Measurements from ENCODE around the gene HDHD5. TPM values are rescaled to one million over a fixed set of nuclear protein-coding genes. Genes with fewer than 3 reads are reported as not detected.

Gene HDHD5
- total RNA-seq, 2 experiments from 2014 or later, result 68.1 to 71.4 TPM

- Mint-ChIP-seq H3K9me3 (no peaks in the 10 kb centered on the region), H3K36me3 (ENCODE audit: low read depth) (peaks cover 5% of the 10 kb centered on the region), H3K4me1 (ENCODE audit: low read depth) (peaks cover 6% of the 10 kb centered on the region), H3K27me3 (no peaks in the 10 kb centered on the region), H3K27ac (no peak overlapping the region), H3K4me3 (no peak overlapping the region)
- intact Hi-C loops (cut with micrococcal nuclease), result no loop called here
- POLR2A ChIA-PET, result interaction anchor here (1.1 kb wide), 1 partner anchor 88 kb away, joined by 3 read pairs; no protein-coding TSS in a partner anchor
- CTCF ChIA-PET, result interaction anchor here (1.4 to 9.4 kb wide), 3 partner anchors 9 to 90 kb away, joined by 4 to 114 read pairs (median 5); no protein-coding TSS in a partner anchor
- DNase-seq (no peak), ATAC-seq (no peak)
- TF ChIP-seq, protein P1, sequence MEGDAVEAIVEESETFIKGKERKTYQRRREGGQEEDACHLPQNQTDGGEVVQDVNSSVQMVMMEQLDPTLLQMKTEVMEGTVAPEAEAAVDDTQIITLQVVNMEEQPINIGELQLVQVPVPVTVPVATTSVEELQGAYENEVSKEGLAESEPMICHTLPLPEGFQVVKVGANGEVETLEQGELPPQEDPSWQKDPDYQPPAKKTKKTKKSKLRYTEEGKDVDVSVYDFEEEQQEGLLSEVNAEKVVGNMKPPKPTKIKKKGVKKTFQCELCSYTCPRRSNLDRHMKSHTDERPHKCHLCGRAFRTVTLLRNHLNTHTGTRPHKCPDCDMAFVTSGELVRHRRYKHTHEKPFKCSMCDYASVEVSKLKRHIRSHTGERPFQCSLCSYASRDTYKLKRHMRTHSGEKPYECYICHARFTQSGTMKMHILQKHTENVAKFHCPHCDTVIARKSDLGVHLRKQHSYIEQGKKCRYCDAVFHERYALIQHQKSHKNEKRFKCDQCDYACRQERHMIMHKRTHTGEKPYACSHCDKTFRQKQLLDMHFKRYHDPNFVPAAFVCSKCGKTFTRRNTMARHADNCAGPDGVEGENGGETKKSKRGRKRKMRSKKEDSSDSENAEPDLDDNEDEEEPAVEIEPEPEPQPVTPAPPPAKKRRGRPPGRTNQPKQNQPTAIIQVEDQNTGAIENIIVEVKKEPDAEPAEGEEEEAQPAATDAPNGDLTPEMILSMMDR (IDR thresholded peaks at IDR 0.05), result no peak
Measured at GRCh38 chr22:17164392-17165024, 5.4 kb upstream of the HDHD5 start.

DNA sequence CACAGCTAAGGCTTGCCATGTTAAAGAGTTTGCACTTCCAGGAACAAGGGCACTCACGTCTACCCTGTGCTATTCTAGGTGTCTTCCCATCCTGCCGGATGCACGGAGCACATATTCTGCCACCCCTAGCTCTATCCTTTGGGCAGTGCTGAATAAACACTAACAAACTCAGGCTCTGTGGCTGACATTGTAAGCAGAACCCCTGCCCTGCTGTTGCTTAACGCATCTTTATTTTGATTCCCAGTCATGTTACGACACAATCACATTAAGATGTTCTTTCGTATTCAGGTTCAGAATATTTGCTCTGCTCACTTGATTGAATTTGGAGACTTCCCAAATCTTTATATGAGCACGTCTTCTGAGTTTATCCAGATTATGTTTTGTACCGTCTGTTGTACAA is 3.7 kb upstream of the HDHD5 start:
- ChIA-PET CTCF (interaction anchor here (1.3 to 9.4 kb wide), 2 partner anchors 10 to 339 kb away, joined by 3 to 114 read pairs; no protein-coding TSS in a partner anchor), POLR2A (interaction anchor here (0.8 to 1.2 kb wide), 3 partner anchors 9 to 15 kb away, joined by 3 read pairs; no protein-coding TSS in a partner anchor)
- H3K27me3 Mint-ChIP-seq, result no peaks in the 10 kb centered on the region
- H3K36me3 Mint-ChIP-seq (ENCODE audit: low read depth), result peaks cover 13% of the 10 kb centered on the region
- no peak overlapping the region for H3K27ac Mint-ChIP-seq
- ATAC-seq, result no peak
- no peaks in the 10 kb centered on the region for H3K9me3 Mint-ChIP-seq
- TF ChIP-seq, protein P1 (IDR thresholded peaks at IDR 0.05), result no peak
- no peak for DNase-seq
- H3K4me1 Mint-ChIP-seq (ENCODE audit: low read depth), result peaks cover 10% of the 10 kb centered on the region
- no peak overlapping the region for H3K4me3 Mint-ChIP-seq
- intact Hi-C loops (cut with micrococcal nuclease), result no loop called here

GRCh38 chr22:17161991-17162390 is 2.9 kb upstream of the HDHD5 start:
- no peaks in the 10 kb centered on the region for H3K27me3 Mint-ChIP-seq
- TF ChIP-seq, protein P1 (IDR thresholded peaks at IDR 0.05), result no peak
- intact Hi-C loops (cut with micrococcal nuclease), result no loop called here
- ATAC-seq, result no peak
- H3K4me1 Mint-ChIP-seq (ENCODE audit: low read depth), result peaks cover 16% of the 10 kb centered on the region
- peaks cover 17% of the 10 kb centered on the region for H3K36me3 Mint-ChIP-seq (ENCODE audit: low read depth)
- no peaks in the 10 kb centered on the region for H3K9me3 Mint-ChIP-seq
- ChIA-PET POLR2A (interaction anchor here (0.8 to 1.2 kb wide), 3 partner anchors 10 to 16 kb away, joined by 3 read pairs; no protein-coding TSS in a partner anchor), CTCF (interaction anchor here (9.4 kb wide), 1 partner anchor 11 kb away, joined by 114 read pairs; no protein-coding TSS in a partner anchor)
- H3K27ac Mint-ChIP-seq, result no peak overlapping the region
- DNase-seq, result no peak
- no peak overlapping the region for H3K4me3 Mint-ChIP-seq

- ChIA-PET CTCF (interaction anchor here (2.0 to 9.4 kb wide), 2 partner anchors 14 to 84 kb away, joined by 4 to 114 read pairs; no protein-coding TSS in a partner anchor), POLR2A (interaction anchor here (0.9 to 2.0 kb wide), 5 partner anchors 9 to 72 kb away, joined by 3 to 7 read pairs (median 5); no protein-coding TSS in a partner anchor)
- peak; percentile 87 for DNase-seq
- TF ChIP-seq, protein P1 (IDR thresholded peaks at IDR 0.05), result no peak
- intact Hi-C loops (cut with micrococcal nuclease), result loop anchor here (5.0 kb wide), 1 partner anchor 72 kb away; no protein-coding TSS in a partner anchor
- H3K4me3 Mint-ChIP-seq, result peak overlapping the region; percentile 80
- H3K27ac Mint-ChIP-seq, result peak overlapping the region; percentile 89
- peaks cover 29% of the 10 kb centered on the region for H3K36me3 Mint-ChIP-seq (ENCODE audit: low read depth)
- H3K27me3 Mint-ChIP-seq, result no peaks in the 10 kb centered on the region
- no peaks in the 10 kb centered on the region for H3K9me3 Mint-ChIP-seq
- H3K4me1 Mint-ChIP-seq (ENCODE audit: low read depth), result peaks cover 31% of the 10 kb centered on the region
- peak; percentile 53 for ATAC-seq
Measured at GRCh38 chr22:17159504-17159951, 451 bp upstream of the HDHD5 start.

- DNase-seq (no peak), ATAC-seq (no peak)
- H3K27me3 Mint-ChIP-seq, result no peaks in the 10 kb centered on the region
- TF ChIP-seq, protein P1 (IDR thresholded peaks at IDR 0.05), result no peak
- intact Hi-C loops (cut with micrococcal nuclease), result loop anchor here (5.0 kb wide), 1 partner anchor 71 kb away; no protein-coding TSS in a partner anchor
- peak overlapping the region; percentile 80 for H3K4me3 Mint-ChIP-seq
- CTCF ChIA-PET, result interaction anchor here (1.3 to 9.4 kb wide), 3 partner anchors 15 to 343 kb away, joined by 4 to 114 read pairs (median 4); no protein-coding TSS in a partner anchor
- no peaks in the 10 kb centered on the region for H3K9me3 Mint-ChIP-seq
- POLR2A ChIA-PET, result interaction anchor here (1.0 to 2.0 kb wide), 6 partner anchors 13 to 481 kb away, joined by 3 to 7 read pairs (median 4); partner anchors contain the start of gene BCL2L13
- peak overlapping the region; percentile 77 for H3K27ac Mint-ChIP-seq
- H3K4me1 Mint-ChIP-seq (ENCODE audit: low read depth), result peaks cover 34% of the 10 kb centered on the region
- H3K36me3 Mint-ChIP-seq (ENCODE audit: low read depth), result peaks cover 32% of the 10 kb centered on the region
Measured at GRCh38 chr22:17158176-17158567, 905 bp downstream of the HDHD5 start.

All from activated CD8-positive, alpha-beta T cell treated with anti-CD3 and anti-CD28 coated beads for 36 hours (primary cell).